NCI-H82 (cell line): Measurements from ENCODE around the gene NALCN.
"Not testable (repeated sequence)": the region's sequence is repeated elsewhere in the genome, so short reads cannot be mapped to it uniquely, and the experiment has no call there.

Experiments used
- DNase-seq: peaks from one replicate; lab custom pipeline; 2025; lab: John Stamatoyannopoulos, UW

The NALCN gene

DNA sequence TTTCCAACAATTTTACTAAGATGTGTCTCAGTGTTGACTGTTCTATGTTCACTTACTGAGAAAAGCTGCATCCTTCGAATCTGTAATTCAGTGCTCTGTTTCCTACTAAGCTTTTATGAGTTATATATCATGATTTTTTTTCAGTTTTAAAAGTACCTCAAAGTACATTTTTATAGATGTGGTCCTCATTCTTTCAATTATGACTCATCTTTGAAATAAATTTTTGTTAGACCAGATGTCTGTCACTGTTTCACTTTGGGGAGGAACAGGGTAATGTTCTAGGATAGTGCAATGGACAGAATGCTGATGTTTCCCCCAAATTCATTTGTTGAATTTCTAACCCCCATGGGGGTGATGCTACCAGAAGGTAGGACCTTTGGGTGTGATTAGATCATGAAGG is 74.8 kb downstream of the NALCN start:
- no peak for DNase-seq

GRCh38 chr13:101339202-101339601 is 77.1 kb downstream of the NALCN start:
- no peak for DNase-seq

- no peak for DNase-seq
Observed at GRCh38 chr13:101332583-101332982, 83.7 kb downstream of the NALCN start.

GRCh38 chr13:101331731-101332130 is 84.6 kb downstream of the NALCN start:
- no peak for DNase-seq

- no peak for DNase-seq
Observed at GRCh38 chr13:101327871-101328270, 88.4 kb downstream of the NALCN start.

DNA sequence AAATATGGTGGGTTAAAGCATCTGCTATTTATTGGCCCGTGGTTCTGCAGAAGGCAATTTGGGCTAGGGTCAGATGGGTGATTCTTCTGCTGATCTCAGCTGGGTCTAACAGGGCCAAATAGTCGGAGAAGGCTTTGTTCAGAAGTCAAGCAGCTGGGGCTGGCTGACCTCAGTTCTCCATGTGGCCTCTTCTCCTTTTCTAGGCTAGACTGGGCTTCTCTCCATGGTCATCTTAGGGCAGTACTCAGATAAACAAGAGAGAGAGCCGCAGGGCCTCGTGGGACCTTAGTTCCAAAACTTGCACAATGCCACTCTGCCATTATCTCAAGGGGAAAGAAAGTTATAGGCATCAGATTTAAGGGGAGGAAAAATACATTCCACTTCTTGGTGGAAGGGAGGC is 89.6 kb downstream of the NALCN start:
- DNase-seq, result no peak

GRCh38 chr13:101325423-101325822 is 90.9 kb downstream of the NALCN start:
- peak; percentile 93 for DNase-seq

GRCh38 chr13:101323601-101324000 is 92.7 kb downstream of the NALCN start:
- DNase-seq, result no peak

DNA sequence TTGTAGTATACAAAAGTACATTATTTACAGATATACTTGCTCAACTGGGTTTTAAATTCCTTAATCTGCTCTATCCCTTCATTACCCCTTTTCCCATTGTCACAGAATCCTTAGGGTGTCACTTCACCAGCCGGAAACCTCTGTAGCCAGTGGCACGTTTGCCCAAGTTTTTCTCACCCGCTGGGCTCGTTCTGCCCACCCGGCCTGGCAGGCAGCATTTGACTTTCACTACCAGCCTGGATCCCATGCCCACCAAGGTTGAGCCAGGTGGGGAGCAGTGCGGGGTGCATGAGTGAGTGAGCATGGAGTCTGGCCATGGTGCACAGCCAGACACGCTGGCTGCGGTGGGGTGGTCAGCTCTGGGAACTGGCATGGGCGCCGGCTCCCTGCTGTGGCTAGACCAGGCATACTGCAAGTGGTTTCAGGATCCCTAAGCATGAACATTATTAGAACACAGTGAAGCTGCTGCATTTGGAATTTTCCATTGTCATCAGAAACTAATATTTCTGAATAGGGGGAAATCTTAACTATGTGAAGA is 98.3 kb downstream of the NALCN start:
- DNase-seq, result no peak

DNA sequence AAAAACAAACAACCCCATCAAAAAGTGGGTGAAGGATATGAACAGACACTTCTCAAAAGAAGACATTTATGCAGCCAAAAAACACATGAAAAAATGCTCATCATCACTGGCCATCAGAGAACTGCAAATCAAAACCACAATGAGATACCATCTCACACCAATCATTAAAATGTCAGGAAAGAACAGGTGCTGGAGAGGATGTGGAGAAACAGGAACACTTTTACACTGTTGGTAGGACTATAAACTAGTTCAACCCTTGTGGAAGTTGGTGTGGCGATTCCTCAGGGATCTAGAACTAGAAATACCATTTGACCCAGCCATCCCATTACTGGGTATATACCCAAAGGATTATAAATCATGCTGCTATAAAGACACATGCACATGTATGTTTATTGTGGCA is 102.8 kb downstream of the NALCN start:
- not testable (repeated sequence) for DNase-seq

GRCh38 chr13:101309014-101309619 is 107.2 kb downstream of the NALCN start:
- DNase-seq, result no peak

GRCh38 chr13:101308247-101309013 is 107.9 kb downstream of the NALCN start:
- no peak for DNase-seq

DNA sequence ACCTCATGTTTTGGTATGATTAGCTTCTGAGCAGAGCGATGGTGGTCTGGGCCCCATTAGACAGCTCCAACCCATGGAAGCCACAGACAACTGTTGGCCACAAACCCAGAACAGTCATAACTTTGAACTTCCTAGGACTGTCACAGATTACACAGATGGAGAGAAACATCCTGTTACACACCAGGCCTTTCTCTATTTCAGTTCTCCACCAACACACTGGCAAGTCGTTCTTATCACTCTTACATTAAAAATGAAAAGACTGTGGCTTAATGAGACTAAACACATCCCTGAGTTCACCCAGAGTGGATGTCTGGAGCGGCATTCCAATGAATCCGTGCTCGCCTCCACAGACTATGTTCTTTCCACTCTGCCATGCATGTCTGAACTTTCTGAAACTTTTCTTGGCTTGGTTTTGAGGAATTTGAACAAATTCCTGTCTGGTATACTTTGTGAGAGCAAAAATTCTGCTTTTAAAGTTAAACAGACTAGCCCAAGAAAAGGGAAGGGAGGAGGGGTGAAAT is 109.1 kb downstream of the NALCN start:
- no peak for DNase-seq

- DNase-seq, result no peak
Observed at GRCh38 chr13:101306773-101307172, 109.5 kb downstream of the NALCN start.

DNA sequence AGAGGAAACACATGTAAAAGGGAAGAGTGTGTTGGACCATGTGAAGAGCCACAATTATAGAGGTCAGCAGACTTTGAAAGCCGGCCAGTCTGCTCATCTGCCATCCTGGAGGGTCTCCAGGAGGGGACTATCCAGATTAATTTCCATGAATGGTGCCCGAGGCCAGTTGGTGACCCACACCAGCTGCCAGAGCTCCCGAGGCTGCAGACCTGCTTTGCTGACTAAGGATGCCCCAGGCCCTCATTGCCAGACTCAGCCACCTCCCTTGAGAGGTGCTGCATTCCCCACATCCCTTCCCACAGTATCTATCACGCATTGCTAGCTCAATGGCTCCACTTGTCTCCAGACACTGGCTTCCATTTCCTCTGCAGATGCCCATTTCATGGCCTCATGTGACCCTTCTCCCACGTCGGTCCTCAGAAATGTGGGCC is 110.3 kb downstream of the NALCN start:
- DNase-seq, result no peak

- no peak for DNase-seq
Observed at GRCh38 chr13:101303521-101303920, 112.8 kb downstream of the NALCN start.

DNA sequence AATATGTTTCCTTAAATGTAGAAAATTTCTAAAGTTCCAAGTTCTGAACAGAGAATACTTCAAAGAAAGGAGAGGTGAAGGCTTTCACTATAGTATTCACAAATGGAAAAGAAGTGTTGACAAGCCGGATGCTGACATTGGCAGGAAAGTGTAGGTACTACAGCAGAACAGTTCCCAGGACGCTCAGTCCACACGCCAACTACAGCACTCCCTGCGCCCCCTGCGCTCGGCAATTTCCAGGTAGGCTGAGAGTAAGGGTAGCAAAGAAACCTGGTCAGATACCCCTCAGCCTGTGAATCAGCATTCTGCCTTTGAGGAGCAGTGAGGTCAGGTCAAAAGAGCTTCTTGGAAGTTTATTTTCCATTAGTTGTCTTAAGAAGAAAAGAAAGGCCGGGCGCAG is 115.3 kb downstream of the NALCN start:
- DNase-seq, result no peak

GRCh38 chr13:101300531-101300930 is 115.8 kb downstream of the NALCN start:
- no peak for DNase-seq

DNA sequence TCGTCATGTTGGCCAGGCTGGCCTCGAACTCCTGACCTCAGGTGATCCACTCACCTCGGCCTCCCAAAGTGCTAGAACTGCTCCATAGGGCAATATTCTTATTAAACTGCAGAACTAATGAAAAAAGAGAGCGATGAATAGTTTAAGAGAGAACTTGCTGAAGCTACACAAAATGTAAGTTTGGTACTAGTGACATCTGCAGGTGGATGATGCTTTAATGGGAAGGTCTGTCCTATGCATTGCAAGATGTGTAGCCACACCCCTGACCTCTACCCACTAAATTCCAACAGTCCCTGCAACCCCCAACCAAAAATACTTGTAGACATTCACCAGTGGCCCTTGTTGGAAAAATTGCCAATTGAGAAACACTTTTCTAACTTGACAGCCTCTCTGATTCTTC is 117.8 kb downstream of the NALCN start:
- no peak for DNase-seq

DNA sequence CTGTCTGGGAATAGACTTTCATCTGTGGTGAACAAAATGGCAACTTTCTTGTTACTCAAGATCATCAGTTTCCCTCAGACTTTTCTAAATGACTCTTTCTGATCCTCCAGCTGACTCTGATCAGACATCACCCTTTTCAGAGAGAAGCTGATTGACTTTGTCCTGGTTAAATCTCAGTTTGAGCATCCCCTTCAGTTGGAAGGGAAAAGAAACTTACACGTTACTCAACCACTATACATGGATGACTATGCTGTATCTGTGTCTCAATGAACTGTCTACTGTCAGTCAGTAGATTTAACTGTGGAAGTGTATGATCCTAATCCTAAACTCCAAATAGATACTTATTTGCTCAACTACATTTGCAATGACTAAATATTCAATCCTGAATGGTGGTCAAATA is 118.5 kb downstream of the NALCN start:
- no peak for DNase-seq

DNA sequence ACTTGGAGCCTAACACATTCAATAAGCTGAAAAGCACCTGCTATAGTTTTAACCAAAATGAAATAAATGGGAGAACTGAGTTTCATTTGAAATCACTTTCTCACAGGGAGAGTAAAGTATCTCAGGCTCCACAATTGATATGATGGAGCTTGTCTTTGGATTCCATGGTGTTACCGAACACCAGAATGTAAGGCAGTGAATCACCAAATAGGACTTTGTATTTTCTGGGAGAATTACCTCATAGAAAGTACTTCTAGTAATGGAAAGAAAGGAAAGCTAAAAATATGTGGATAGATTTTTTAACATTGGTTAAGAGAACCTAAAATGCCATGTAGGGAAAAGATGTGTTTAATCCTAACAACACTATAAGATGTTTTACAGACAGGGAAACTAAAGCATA is 123.6 kb downstream of the NALCN start:
- no peak for DNase-seq

GRCh38 chr13:101291646-101292515 is 124.4 kb downstream of the NALCN start:
- DNase-seq, result no peak
